Mesothelial cell of epicardium (in vitro differentiated cells): ENCODE measurements around the gene ONECUT2. TPM values are rescaled to one million over a fixed set of nuclear protein-coding genes. Genes with fewer than 3 reads are reported as not detected.
"Not testable (repeated sequence)": the region's sequence is repeated elsewhere in the genome, so short reads cannot be mapped to it uniquely, and the experiment has no call there.

ENCODE experiments used
- DNase-seq, 2 experiments: peaks; one replicate each; pipeline ENCODE4 v3.0.0; 2021; ENCODE audit warnings: low spot score in 2 of 2; ENCODE audit not compliant: unreplicated experiment in 2 of 2
- H3K27ac Mint-ChIP-seq: 2 replicates; pipeline ENCODE4 v1.8.0; 2021; ENCODE audit warnings: mixed read lengths
- H3K27me3 Mint-ChIP-seq: 2 replicates; pipeline ENCODE4 v1.8.0; 2021; ENCODE audit warnings: low read depth, mixed read lengths
- H3K36me3 Mint-ChIP-seq: 2 replicates; pipeline ENCODE4 v1.8.0; 2021; ENCODE audit warnings: mixed read lengths
- H3K4me1 Mint-ChIP-seq: 2 replicates; pipeline ENCODE4 v1.8.0; 2021; ENCODE audit warnings: mixed read lengths
- H3K4me3 Mint-ChIP-seq: 2 replicates; pipeline ENCODE4 v1.8.0; 2021; ENCODE audit warnings: mild to moderate bottlenecking, moderate library complexity, mixed read lengths
- H3K9me3 Mint-ChIP-seq: 2 replicates; pipeline ENCODE4 v1.8.0; 2021; ENCODE audit warnings: mixed read lengths
- CTCF ChIP-seq: fragments of 200-600 bp; sonication (generic); IDR thresholded peaks from one replicate; pipeline ENCODE4 v1.5.0; 2021; ENCODE audit warnings: antibody characterized with exemption; ENCODE audit not compliant: unreplicated experiment
- total RNA-seq: library from RNA; stranded (reverse); gene quantifications from 3 replicates; pipeline ENCODE4 v1.2.1, GENCODE V29; 2021

ONECUT2 gene
- 0.09 to 0.51 TPM (median 0.09 TPM) in 3 replicates for total RNA-seq

GRCh38 chr18:57434536-57435494, at the start of gene ONECUT2:
TSS of gene ONECUT2 (plus strand) at chr18:57435374. CDS start at chr18:57435717, 343 bp downstream.
- no peak within 1 kb of the TSS for H3K27ac Mint-ChIP-seq
- peaks cover 96% of the 10 kb centered on the region for H3K27me3 Mint-ChIP-seq
- no peaks in the 10 kb centered on the region for H3K9me3 Mint-ChIP-seq
- H3K36me3 Mint-ChIP-seq, result no peaks in the 10 kb centered on the region
- peak; percentile 89 to 97 for DNase-seq
- peak within 1 kb of the TSS; percentile 73 for H3K4me3 Mint-ChIP-seq
- TF ChIP-seq CTCF, result no peak
- peaks cover 32% of the 10 kb centered on the region for H3K4me1 Mint-ChIP-seq

- Mint-ChIP-seq H3K27ac (no peak overlapping the region), H3K4me3 (no peak overlapping the region), H3K27me3 (peaks cover 30% of the 10 kb centered on the region), H3K4me1 (no peaks in the 10 kb centered on the region), H3K9me3 (no peaks in the 10 kb centered on the region), H3K36me3 (no peaks in the 10 kb centered on the region)
- TF ChIP-seq CTCF, result no peak
- no peak for DNase-seq
Measured at GRCh38 chr18:57389271-57389670, 45.9 kb upstream of the ONECUT2 start.

- Mint-ChIP-seq H3K36me3 (no peaks in the 10 kb centered on the region), H3K9me3 (peaks cover under 1% of the 10 kb centered on the region), H3K27me3 (peaks cover 30% of the 10 kb centered on the region), H3K4me1 (no peaks in the 10 kb centered on the region), H3K4me3 (no peak overlapping the region), H3K27ac (no peak overlapping the region)
- no peak for TF ChIP-seq CTCF
- DNase-seq, result no peak
Measured at GRCh38 chr18:57390044-57390443, 45.1 kb upstream of the ONECUT2 start.

- peaks cover 10% of the 10 kb centered on the region for H3K9me3 Mint-ChIP-seq
- peaks cover 28% of the 10 kb centered on the region for H3K27me3 Mint-ChIP-seq
- H3K27ac Mint-ChIP-seq, DNase-seq, H3K4me3 Mint-ChIP-seq, H3K36me3 Mint-ChIP-seq, H3K4me1 Mint-ChIP-seq: not testable (repeated sequence)
Measured at GRCh38 chr18:57394749-57395148, 40.4 kb upstream of the ONECUT2 start.

GRCh38 chr18:57396831-57397230, 38.3 kb upstream of the ONECUT2 start:
- DNase-seq, H3K4me3 Mint-ChIP-seq, H3K4me1 Mint-ChIP-seq, H3K27ac Mint-ChIP-seq, H3K36me3 Mint-ChIP-seq: not testable (repeated sequence)
- H3K9me3 Mint-ChIP-seq, result peaks cover 10% of the 10 kb centered on the region
- H3K27me3 Mint-ChIP-seq, result peaks cover 34% of the 10 kb centered on the region

- H3K4me1 Mint-ChIP-seq, result no peaks in the 10 kb centered on the region
- H3K4me3 Mint-ChIP-seq, result no peak overlapping the region
- no peak for DNase-seq
- no peak overlapping the region for H3K27ac Mint-ChIP-seq
- no peak for TF ChIP-seq CTCF
- H3K36me3 Mint-ChIP-seq, result no peaks in the 10 kb centered on the region
- peaks cover 10% of the 10 kb centered on the region for H3K9me3 Mint-ChIP-seq
- peaks cover 36% of the 10 kb centered on the region for H3K27me3 Mint-ChIP-seq
Measured at GRCh38 chr18:57397440-57398132, 37.6 kb upstream of the ONECUT2 start.
